Lung (tissue), 12 donors: ENCODE results near the gene TBC1D8. TPM values are rescaled to one million over a fixed set of nuclear protein-coding genes. Genes with fewer than 3 reads are reported as not detected.

Experiments
- ATAC-seq: fragments of 200-7000 bp; cut with Tn5 transposase; one replicate; pipeline ENCODE4 v1.9.1; 2020; ENCODE audit warnings: moderate number of reproducible peaks; ENCODE audit not compliant: insufficient read depth, low FRiP score
- DNase-seq, 3 donors: peaks; one replicate each; pipeline ENCODE4 v3.0.0-alpha.2; 2013 to 2017
- H3K27ac ChIP-seq, 2 donors: one replicate each; pipeline ENCODE4 v1.5.1; 2013; ENCODE audit warnings: mild to moderate bottlenecking in 2 of 2, moderate library complexity in 2 of 2, control low read depth in 1 of 2, inconsistent platforms in 1 of 2, low read depth in 1 of 2, low read length in 1 of 2
- H3K27me3 ChIP-seq, 3 donors: one replicate each; pipeline ENCODE4 v1.5.1; 2013; ENCODE audit warnings: low read length in 2 of 3; ENCODE audit not compliant: control insufficient read depth in 3 of 3, insufficient read depth in 3 of 3
- H3K36me3 ChIP-seq, 4 donors: one replicate each; pipeline ENCODE4 v1.5.1; 2013; ENCODE audit warnings: low read length in 4 of 4, mild to moderate bottlenecking in 1 of 4, moderate library complexity in 1 of 4; ENCODE audit not compliant: control insufficient read depth in 4 of 4, insufficient read depth in 4 of 4
- H3K4me1 ChIP-seq, 5 donors: one replicate each; pipeline ENCODE4 v1.5.1; 2013; ENCODE audit warnings: low read length in 5 of 5, mild to moderate bottlenecking in 2 of 5, moderate library complexity in 1 of 5; ENCODE audit not compliant: control insufficient read depth in 5 of 5, insufficient read depth in 5 of 5
- H3K4me3 ChIP-seq: one replicate; pipeline ENCODE4 v1.5.1; 2013; ENCODE audit warnings: mild to moderate bottlenecking, control low read depth, moderate library complexity
- H3K9ac ChIP-seq, 2 donors: one replicate each; pipeline ENCODE4 v1.5.1; 2013; ENCODE audit warnings: low read length in 2 of 2, control low read depth in 1 of 2; ENCODE audit not compliant: insufficient read depth in 1 of 2
- H3K9me3 ChIP-seq, 4 donors: one replicate each; pipeline ENCODE4 v1.5.1; 2013; ENCODE audit warnings: low read length in 3 of 4, mild to moderate bottlenecking in 1 of 4, moderate library complexity in 1 of 4; ENCODE audit not compliant: control insufficient read depth in 4 of 4, insufficient read depth in 3 of 4
- CTCF ChIP-seq: IDR thresholded peaks from 2 replicates; pipeline ENCODE4 v1.5.1; 2012; ENCODE audit warnings: mild to moderate bottlenecking; ENCODE audit errors: control extremely low read depth, extremely low read depth
- WGBS, 2 donors: extraction: QIAGEN DNeasy Blood & Tissue Kit; methylation state at CpG; one replicate each; pipeline ENCODE4 v1.1.7; 2013; 5-methylcytosine and 5-hydroxymethylcytosine counted together
- polyA plus RNA-seq, 2 donors: library from polyadenylated mRNA; stranded (reverse); fragments of 200-250 nt; gene quantifications; one replicate each; pipeline ENCODE4 v1.2.1, GENCODE V29; 2013
- total RNA-seq, 2 donors: library from RNA; depleted of rRNA in 1 of 2; stranded (reverse); fragments of >200 nt in 1 of 2; gene quantifications; one replicate each; pipeline ENCODE4 v1.2.1, GENCODE V29; 2014 to 2021
- donor health status: control.
- donor health status: control.
- donor health status: Bipolar disorder and iron deficiency.
- donor health status: healthy.
- donor health status: DM: yes; HTN: yes; CAD: no.

TBC1D8 gene
- total and polyA plus RNA-seq, 4 donors = 15.8 to 40.7 (median 29.7) TPM

GRCh38 chr2:101012706-101013181 lies 138.4 kb downstream of the TBC1D8 start:
- H3K9me3 ChIP-seq = no peaks in the 10 kb centered on the region
- no peak overlapping the region for H3K4me3 ChIP-seq
- H3K27me3 ChIP-seq = no peaks in the 10 kb centered on the region
- no peak overlapping the region for H3K9ac ChIP-seq
- ATAC-seq (peak; percentile 49), DNase-seq (peak; percentile 51 to 76 (median 66))
- peak overlapping the region in 1 of 2 donors; percentile 5 for H3K27ac ChIP-seq
- H3K36me3 ChIP-seq = peaks cover 6 to 25% (median 12%) of the 10 kb centered on the region in 4 donors
- 36 to 50% methylated on average over 5 of the region's 5 CpGs for WGBS, 2 donors
- TF ChIP-seq CTCF = peak; percentile 65
- H3K4me1 ChIP-seq = peaks cover 0 to 2% (median 0%) of the 10 kb centered on the region in 5 donors

GRCh38 chr2:101012054-101012705 lies 139.0 kb downstream of the TBC1D8 start:
- WGBS, 2 donors = 73 to 81% methylated on average over 8 of the region's 8 CpGs
- ATAC-seq (no peak), DNase-seq (no peak)
- TF ChIP-seq CTCF = no peak
- no peak overlapping the region for H3K9ac ChIP-seq
- H3K4me3 ChIP-seq = no peak overlapping the region
- H3K36me3 ChIP-seq = peaks cover 12 to 27% (median 15%) of the 10 kb centered on the region in 4 donors
- H3K9me3 ChIP-seq = no peaks in the 10 kb centered on the region
- H3K4me1 ChIP-seq = peaks cover 0 to 2% (median 0%) of the 10 kb centered on the region in 5 donors
- no peak overlapping the region for H3K27ac ChIP-seq
- no peaks in the 10 kb centered on the region for H3K27me3 ChIP-seq

GRCh38 chr2:101011152-101011551 lies 140.0 kb downstream of the TBC1D8 start:
- Histone ChIP-seq H3K36me3 (peaks cover 17 to 32% (median 18%) of the 10 kb centered on the region in 4 donors), H3K9ac (no peak overlapping the region), H3K4me1 (peaks cover 0 to 2% (median 0%) of the 10 kb centered on the region in 5 donors), H3K27me3 (no peaks in the 10 kb centered on the region), H3K9me3 (no peaks in the 10 kb centered on the region), H3K4me3 (no peak overlapping the region), H3K27ac (no peak overlapping the region)
- no peak for DNase-seq
- 85 to 90% methylated on average over 10 of the region's 10 CpGs for WGBS, 2 donors
- no peak for ATAC-seq
- no peak for TF ChIP-seq CTCF
